CD4-positive, alpha-beta T cell treated with Interleukin-15 for 4 hours (primary cell): ENCODE results near the gene GOLGA5.
"Not testable (repeated sequence)": the region's sequence is repeated elsewhere in the genome, so short reads cannot be mapped to it uniquely, and the experiment has no call there.

ENCODE experiments used
- DNase-seq: peaks from one replicate; pipeline ENCODE4 v3.0.0-alpha.2; 2020; ENCODE audit warnings: low spot score

The GOLGA5 gene

DNA sequence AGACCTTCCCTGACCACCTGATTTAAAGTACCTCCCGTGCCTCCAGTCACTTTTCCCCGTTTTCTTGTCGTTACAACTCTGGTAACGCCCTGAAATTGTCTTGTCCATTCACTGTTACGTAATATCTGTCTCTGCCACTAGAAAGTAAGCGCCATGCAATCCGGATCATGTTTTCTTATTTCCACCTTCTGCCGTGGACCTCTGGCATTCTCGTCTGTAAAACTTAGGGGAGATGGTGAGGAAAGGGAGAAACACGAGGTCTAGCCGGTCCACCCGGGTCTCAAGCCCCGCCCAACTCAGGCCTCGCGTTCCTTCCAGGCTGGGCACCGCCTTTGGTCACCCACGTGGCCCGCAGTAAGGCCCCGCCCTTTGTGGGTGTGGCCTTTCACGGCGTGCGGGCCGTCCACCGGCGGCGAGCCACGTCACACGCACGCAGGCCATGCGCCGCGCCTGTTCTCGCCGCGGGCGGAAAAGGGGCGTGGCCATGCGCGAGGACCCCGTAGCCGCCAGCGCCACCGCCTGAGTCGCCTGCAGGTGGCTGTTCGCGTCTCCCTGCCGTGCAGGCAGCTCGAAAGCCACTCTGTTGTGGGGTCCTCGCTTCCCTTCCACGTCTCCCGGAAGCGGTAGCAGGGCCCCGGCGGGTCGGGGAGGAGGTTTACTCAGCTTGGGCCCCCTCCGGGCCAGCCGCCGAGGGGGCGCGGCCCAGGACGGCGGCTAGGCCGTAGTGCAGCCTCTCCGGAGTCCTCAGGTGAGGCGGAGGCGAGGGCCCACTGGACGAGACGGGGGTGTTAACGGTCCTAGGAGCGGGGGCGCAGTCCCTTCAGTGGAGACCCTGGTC is at the start of gene GOLGA5:
Gene GOLGA5, plus strand, starts transcription at position 597 of the 838 bp plus-strand sequence. CDS start 3,133 bp downstream, outside the sequence.
- DNase-seq: peak; percentile 98

- DNase-seq: no peak
These were observed 46.3 kb upstream of the GOLGA5 start for GRCh38 chr14:92747701-92748258.

DNA sequence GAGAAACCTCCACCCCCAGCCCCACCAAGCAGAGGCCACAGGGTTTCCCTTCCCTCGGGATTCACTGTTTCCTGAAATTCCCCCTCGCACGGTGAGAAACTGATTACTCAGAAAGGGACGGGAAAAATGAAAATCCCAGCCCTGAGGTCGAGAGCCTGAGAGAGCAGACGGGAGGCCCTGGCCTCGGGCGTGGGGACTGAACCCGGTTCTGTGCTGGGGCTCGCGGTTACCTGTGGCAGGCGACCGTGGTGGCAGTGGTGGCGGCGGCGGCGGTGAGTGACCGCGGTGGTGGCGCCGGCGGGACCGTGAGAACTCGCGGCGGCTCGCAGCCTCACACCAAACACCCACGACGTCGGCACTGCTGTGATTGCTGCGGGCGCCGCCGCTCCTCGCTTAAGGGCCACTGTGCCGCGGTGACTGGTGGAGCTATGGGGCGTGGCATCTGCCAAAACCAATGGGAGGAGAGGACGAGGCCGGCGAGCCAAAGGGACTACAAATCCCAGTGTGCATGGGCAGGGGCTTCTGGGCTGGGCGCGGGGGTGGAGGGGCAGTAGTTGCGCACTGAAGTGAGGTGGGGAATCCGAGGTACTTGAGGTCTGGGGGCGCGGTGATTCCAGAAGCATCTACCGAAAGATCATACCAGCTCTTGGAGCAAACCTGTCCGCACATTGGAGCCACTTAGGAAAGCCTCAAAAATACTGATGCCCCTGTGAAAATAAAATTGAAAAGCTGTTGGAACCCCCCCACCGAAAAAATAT is 45.7 kb upstream of the GOLGA5 start, which contains the start of gene LGMN:
Gene LGMN, minus strand, starts transcription at position 369 of the 758 bp plus-strand sequence. CDS start 15,841 bp downstream, outside the sequence.
- peak; percentile 83 for DNase-seq

DNA sequence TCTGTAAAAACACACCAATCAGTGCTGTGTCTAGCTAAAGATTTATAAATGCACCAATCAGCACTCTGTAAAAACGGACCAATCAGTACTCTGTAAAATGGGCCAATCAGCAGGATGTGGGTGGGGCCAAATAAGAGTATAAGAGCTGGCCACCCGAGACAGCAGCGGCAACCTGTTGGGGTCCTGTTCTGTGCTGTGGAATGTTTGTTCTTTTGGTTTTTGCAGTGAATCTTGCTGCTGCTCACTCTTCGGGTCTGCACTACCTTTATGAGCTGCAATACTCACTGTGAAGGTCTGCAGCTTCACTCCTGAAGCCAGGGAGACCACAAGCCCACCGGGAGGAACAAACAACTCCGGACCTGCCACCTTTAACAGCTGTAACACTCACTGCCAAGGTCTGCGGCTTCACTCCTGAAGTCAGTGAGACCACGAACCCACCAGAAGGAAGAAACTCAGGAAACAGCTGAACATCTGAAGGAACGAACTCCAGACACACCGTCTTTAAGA is 43.8 kb upstream of the GOLGA5 start:
- DNase-seq: peak; percentile 44

DNA sequence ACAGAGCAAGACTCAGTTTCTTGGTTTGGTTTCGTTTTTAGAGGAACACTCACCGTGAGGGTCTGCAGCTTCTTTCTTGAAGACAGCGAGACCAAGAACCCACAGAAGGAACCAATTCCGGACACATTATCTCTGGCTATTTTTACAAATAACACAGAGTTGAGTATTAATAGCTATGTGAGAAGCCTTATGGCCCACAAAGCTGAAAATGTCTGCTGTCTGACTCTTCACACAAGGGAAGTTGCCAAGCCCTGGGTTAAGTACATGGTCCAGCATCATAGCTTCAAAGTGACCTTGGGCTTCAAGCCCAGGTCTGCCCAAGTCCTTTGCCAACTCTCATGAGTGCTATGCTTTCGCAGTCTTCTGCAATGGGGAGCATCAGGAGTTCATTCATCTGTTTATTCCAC is 43.1 kb upstream of the GOLGA5 start:
- no peak for DNase-seq

DNA sequence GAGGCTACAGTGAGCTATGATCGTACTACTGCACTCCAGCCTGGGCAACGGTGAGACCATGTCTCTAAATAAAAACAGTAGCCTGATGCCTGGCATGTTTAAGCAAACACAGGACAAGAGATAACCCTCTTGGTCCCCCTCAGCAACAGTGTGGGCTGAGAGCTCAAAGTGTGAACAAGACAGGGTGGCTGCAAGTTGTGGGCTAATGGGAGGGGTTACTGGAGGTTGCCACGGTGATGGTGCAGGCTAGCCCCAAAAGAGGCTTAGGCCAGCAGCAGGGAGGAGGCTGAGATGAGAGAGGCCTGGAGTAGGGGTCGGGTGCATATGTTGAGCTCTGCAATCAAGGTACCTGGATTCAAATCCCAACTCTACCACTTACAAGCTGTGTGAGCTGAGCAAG is 42.3 kb upstream of the GOLGA5 start:
- no peak for DNase-seq

DNA sequence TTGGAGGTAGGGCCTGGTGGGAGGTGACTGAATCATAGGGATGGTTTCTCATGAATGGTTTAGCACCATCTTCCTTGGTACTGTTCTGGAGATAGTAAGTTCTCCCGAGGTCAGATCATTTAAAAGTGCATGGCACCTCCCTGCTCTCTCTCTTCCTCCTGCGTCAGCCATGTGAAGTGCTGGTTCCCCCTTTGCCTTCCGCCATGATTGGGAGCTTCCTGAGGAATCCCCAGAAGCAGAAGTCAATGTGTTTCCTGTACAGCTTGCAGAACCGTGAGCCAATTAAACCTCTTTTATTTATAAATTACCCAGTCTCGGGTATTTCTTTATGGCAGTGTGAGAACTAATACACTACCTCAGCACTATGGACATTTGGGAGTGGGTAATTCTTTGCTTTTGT is 40.9 kb upstream of the GOLGA5 start:
- no peak for DNase-seq

GRCh38 chr14:92754966-92755365 is 39.1 kb upstream of the GOLGA5 start:
- no peak for DNase-seq

DNA sequence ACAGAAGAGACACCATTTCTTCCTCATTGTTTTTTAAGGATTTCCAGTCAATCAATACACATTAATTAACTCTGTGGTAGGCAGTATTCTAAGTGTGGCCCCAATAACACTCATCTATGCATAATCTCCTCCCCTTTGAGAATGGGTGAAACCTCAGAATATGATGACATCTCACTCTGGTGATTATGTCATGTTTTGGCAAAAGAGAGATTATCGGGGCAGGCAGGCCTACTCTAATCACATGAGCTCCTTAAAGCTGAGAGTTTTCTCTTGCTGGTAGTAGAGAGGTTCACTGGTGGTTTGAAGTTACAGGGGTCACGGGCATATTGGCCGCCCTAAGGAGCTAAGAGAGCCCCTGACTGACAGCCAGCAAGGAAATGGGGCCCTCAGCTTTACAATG is 38.6 kb upstream of the GOLGA5 start:
- no peak for DNase-seq

- no peak for DNase-seq
These were observed 37.7 kb upstream of the GOLGA5 start for GRCh38 chr14:92756446-92756845.

- DNase-seq: no peak
These were observed 34.8 kb upstream of the GOLGA5 start for GRCh38 chr14:92759300-92759678.

GRCh38 chr14:92759679-92760523 is 34.2 kb upstream of the GOLGA5 start:
- no peak for DNase-seq

GRCh38 chr14:92760524-92760805 is 33.6 kb upstream of the GOLGA5 start:
- DNase-seq: no peak

DNA sequence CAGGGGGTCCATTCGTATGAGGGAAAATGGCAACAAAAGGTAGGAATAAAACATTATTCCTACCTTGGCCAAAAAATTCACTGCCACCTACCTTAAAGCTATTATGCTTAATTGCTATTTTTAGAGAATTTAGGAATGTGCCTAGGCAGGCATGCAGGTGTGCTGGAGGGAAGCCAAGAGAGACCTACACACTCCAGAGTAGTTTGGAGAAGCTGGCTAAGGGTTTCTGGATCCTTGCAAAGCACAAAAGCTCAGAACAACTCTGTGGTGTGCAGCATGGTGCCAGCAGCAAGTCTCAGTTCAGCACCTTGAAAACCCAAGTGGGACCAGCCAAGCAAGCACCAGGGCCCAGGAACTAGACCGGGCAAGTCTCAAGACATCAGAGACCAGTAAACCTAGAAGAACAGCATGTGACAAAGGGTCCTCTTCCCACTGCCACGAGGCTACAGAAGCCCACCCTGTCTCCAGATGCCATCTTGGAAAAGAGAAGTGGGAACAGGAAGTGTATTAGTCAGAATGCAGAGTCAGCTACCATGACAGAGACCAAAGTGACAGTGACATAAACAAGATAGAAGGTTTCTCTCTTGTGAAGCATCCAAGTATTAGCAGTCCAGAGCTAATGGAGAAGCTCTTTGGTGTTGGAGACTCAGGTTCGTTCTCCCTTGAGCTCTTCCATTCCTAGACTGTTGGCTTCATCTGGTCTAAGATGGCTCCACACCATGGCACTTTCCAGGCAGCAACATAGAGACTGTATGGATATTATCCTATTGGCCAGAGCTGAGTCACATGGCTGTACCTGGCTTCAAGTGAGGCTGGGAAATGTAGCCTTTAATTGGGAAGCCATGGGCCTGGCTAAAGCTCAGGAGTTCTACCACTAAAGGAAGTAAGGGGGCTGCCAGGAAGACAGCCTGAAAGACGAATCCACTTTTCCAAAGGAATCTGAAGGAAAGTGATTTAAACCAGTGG is 30.2 kb upstream of the GOLGA5 start:
- DNase-seq: not testable (repeated sequence)

DNA sequence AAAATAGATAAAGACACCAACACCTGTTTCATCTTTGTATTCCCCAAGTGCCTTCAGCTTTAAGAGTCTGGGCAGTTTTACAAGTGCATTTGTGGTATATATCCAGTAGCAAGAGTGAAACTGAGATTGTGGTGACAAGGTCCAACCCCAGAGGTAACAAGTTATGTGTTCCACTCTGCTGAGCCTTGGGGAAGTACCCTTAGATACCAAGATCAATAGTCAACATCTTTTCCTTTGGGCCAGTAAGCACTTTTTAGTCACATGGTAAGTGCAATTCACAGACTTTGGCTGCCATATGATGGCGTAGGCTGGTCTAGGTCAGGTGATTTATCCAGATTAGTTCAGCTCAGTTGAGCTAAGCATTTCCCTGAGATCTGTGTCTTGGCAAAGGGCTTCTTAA is 25.9 kb upstream of the GOLGA5 start:
- not testable (repeated sequence) for DNase-seq

GRCh38 chr14:92768795-92769194 is 25.3 kb upstream of the GOLGA5 start:
- DNase-seq: no peak

DNA sequence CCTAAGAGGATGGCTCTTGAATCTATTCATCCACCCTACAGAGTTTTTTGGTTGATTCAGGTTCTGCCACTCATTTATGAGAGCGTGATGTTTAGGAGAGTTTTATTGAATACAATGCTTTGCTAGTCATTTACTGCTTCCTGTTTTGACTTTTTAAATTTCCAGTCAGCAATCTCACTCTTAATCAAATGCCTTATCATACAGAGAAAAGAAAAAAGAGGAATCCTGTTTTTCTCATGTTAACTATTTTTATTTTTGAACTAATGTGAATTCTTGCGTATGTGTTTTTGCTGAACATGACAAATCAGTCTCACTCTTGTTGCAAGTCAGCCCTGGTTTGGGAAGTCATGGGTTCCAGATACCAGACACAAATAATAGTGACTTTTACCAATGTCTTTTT is 23.6 kb upstream of the GOLGA5 start:
- DNase-seq: no peak

GRCh38 chr14:92774572-92774971 is 19.5 kb upstream of the GOLGA5 start:
- DNase-seq: no peak

DNA sequence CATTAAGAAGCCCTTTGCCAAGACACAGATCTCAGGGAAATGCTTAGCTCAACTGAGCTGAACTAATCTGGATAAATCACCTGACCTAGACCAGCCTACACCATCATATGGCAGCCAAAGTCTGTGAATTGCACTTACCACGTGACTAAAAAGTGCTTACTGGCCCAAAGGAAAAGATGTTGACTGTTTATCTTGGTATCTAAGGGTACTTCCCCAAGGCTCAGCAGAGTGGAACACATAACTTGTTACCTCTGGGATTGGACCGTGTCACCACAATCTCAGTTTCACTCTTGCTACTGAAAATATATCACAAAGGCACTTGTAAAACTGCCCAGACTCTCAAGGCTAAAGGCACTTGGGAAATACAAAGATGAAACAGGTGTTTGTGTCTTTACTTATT is 18.8 kb upstream of the GOLGA5 start:
- DNase-seq: not testable (repeated sequence)

DNA sequence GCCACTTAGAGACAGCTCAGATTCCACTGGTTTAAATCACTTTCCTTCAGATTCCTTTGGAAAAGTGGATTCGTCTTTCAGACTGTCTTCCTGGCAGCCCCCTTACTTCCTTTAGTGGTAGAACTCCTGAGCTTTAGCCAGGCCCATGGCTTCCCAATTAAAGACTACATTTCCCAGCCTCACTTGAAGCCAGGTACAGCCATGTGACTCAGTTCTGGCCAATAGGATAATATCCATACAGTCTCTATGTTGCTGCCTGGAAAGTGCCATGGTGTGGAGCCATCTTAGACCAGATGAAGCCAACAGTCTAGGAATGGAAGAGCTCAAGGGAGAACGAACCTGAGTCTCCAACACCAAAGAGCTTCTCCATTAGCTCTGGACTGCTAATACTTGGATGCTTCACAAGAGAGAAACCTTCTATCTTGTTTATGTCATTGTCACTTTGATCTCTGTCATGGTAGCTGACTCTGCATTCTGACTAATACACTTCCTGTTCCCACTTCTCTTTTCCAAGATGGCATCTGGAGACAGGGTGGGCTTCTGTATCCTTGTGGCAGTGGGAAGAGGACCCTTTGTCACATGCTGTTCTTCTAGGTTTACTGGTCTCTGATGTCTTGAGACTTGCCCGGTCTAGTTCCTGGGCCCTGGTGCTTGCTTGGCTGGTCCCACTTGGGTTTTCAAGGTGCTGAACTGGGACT is 15.1 kb upstream of the GOLGA5 start:
- DNase-seq: not testable (repeated sequence)
